GM23338 (cell line): ENCODE data around the gene PRG2. TPM values are rescaled to one million over a fixed set of nuclear protein-coding genes. Genes with fewer than 3 reads are reported as not detected.
A peak's percentile ranks its signal among the peaks of the same experiment; 100 is the strongest.

Experiments used
- ATAC-seq: fragments of 200-7000 bp; cut with Tn5 transposase; 3 replicates; pipeline ENCODE4 v1.9.1; 2020
- DNase-seq: peaks from one replicate; pipeline ENCODE4 v3.0.0-alpha.2; 2015; ENCODE audit warnings: low spot score
- H2AFZ ChIP-seq: fragments of 200-600 bp; sonication (generic); 2 replicates; pipeline ENCODE4 v1.8.0; 2016; ENCODE audit warnings: antibody characterized with exemption, mild to moderate bottlenecking, moderate library complexity
- H3F3A ChIP-seq: fragments of 200-600 bp; sonication (generic); replicated peaks from 2 replicates; pipeline ENCODE4 v1.8.0; 2017; ENCODE audit warnings: antibody characterized with exemption, mixed run types, low read depth
- H3K27ac ChIP-seq: fragments of 200-600 bp; sonication (generic); 2 replicates; pipeline ENCODE4 v1.6.1; 2016; ENCODE audit warnings: low read depth
- H3K27me3 ChIP-seq: fragments of 200-600 bp; sonication (generic); 2 replicates; pipeline ENCODE4 v1.8.0; 2016; ENCODE audit warnings: mild to moderate bottlenecking, mixed run types, moderate library complexity; ENCODE audit not compliant: insufficient read depth
- H3K36me3 ChIP-seq: fragments of 200-600 bp; sonication (generic); 2 replicates; pipeline ENCODE4 v1.8.0; 2016; ENCODE audit warnings: mild to moderate bottlenecking; ENCODE audit not compliant: insufficient read depth
- H3K4me1 ChIP-seq: fragments of 200-600 bp; sonication (generic); 2 replicates; pipeline ENCODE4 v1.8.0; 2016; ENCODE audit warnings: mild to moderate bottlenecking, moderate library complexity; ENCODE audit not compliant: insufficient read depth
- H3K4me2 ChIP-seq: fragments of 200-600 bp; sonication (generic); 2 replicates; pipeline ENCODE4 v1.7.1; 2017; ENCODE audit warnings: mixed run types
- H3K4me3 ChIP-seq: fragments of 200-600 bp; sonication (generic); 2 replicates; pipeline ENCODE4 v1.6.1; 2016; ENCODE audit warnings: mixed run types
- H3K79me2 ChIP-seq: fragments of 200-600 bp; sonication (generic); replicated peaks from 2 replicates; pipeline ENCODE4 v1.8.0; 2017; ENCODE audit warnings: mild to moderate bottlenecking; ENCODE audit not compliant: insufficient read depth
- H3K9me2 ChIP-seq: fragments of 200-600 bp; sonication (generic); 2 replicates; pipeline ENCODE4 v1.8.0; 2017; ENCODE audit not compliant: insufficient read depth
- H4K20me1 ChIP-seq: fragments of 200-600 bp; sonication (generic); replicated peaks from 2 replicates; pipeline ENCODE4 v1.8.0; 2017; ENCODE audit warnings: mild to moderate bottlenecking; ENCODE audit not compliant: insufficient read depth
- H3K27ac Mint-ChIP-seq: 2 replicates; pipeline ENCODE4 v1.8.0; 2020; ENCODE audit warnings: inconsistent platforms, mild to moderate bottlenecking, moderate library complexity, mixed read lengths
- H3K27me3 Mint-ChIP-seq: 3 replicates; pipeline ENCODE4 v1.8.0; 2022; ENCODE audit warnings: low read depth, mild to moderate bottlenecking, moderate library complexity, mixed read lengths, inconsistent platforms; ENCODE audit not compliant: insufficient read depth, poor library complexity
- H3K36me3 Mint-ChIP-seq: 3 replicates; pipeline ENCODE4 v1.8.0; 2021; ENCODE audit warnings: low read depth, mild to moderate bottlenecking, inconsistent platforms, moderate library complexity, mixed read lengths
- H3K4me1 Mint-ChIP-seq: 3 replicates; pipeline ENCODE4 v1.8.0; 2020; ENCODE audit warnings: mild to moderate bottlenecking, inconsistent platforms, mixed read lengths
- H3K4me3 Mint-ChIP-seq: 3 replicates; pipeline ENCODE4 v1.8.0; 2021; ENCODE audit warnings: moderate library complexity, mild to moderate bottlenecking, inconsistent platforms, mixed read lengths
- H3K9me3 Mint-ChIP-seq: 3 replicates; pipeline ENCODE4 v1.8.0; 2020; ENCODE audit warnings: moderate library complexity, mild to moderate bottlenecking, inconsistent platforms, mixed read lengths
- CREB1 ChIP-seq: fragments of 250-450 bp; sonication (Bioruptor Pico); IDR thresholded peaks from 2 replicates; pipeline ENCODE4 v1.5.0; 2020; ENCODE audit warnings: low read depth, mild to moderate bottlenecking, moderate library complexity
- EZH2 ChIP-seq: fragments of 200-600 bp; sonication (generic); IDR thresholded peaks from one replicate; pipeline ENCODE4 v1.8.0; 2017; ENCODE audit warnings: antibody characterized with exemption, mild to moderate bottlenecking, low read depth; ENCODE audit not compliant: unreplicated experiment
- EZH2phosphoT487 ChIP-seq: fragments of 200-600 bp; sonication (generic); IDR thresholded peaks from one replicate; pipeline ENCODE4 v1.8.1; 2018; ENCODE audit warnings: antibody characterized with exemption; ENCODE audit not compliant: unreplicated experiment
- NANOG ChIP-seq: IDR thresholded peaks from 2 replicates; pipeline ENCODE4 v1.6.1; 2016; ENCODE audit warnings: antibody characterized with exemption, borderline replicate concordance
- POLR2AphosphoS5 ChIP-seq: IDR thresholded peaks from 2 replicates; pipeline ENCODE4 v1.6.1; 2016; ENCODE audit warnings: antibody characterized with exemption, low read depth
- STAT1 ChIP-seq: IDR thresholded peaks from one replicate; pipeline ENCODE4 v1.6.1; 2016; ENCODE audit warnings: antibody characterized with exemption; ENCODE audit not compliant: unreplicated experiment
- ZNF114 ChIP-seq: fragments of 250-450 bp; sonication (Bioruptor Pico); IDR thresholded peaks from 2 replicates; pipeline ENCODE4 v1.5.0; 2020; ENCODE audit warnings: mild to moderate bottlenecking, moderate library complexity
- ZNF331 ChIP-seq: fragments of 250-450 bp; sonication (Bioruptor Pico); IDR thresholded peaks from 2 replicates; pipeline ENCODE4 v1.5.0; 2020; ENCODE audit warnings: low read depth, mild to moderate bottlenecking, moderate library complexity
- polyA plus RNA-seq: library from polyadenylated mRNA; unstranded; fragments of >200 nt; fragmentation: Nextera tagmentation; extraction: Ambion mirVana; gene quantifications from 2 replicates; pipeline ENCODE4 v1.2.1, GENCODE V29; 2016
- total RNA-seq: library from RNA; depleted of rRNA; stranded (reverse); fragments of >200 nt; shearing (Covaris generic); gene quantifications from 2 replicates; pipeline ENCODE4 v1.2.3, GENCODE V29; 2014
- TF ChIP-seq, protein P1 (sequence below): IDR thresholded peaks from one replicate; pipeline ENCODE4 v1.6.1; 2018; ENCODE audit warnings: antibody characterized with exemption; ENCODE audit not compliant: unreplicated experiment
- TF ChIP-seq, protein P2 (sequence below), 2 experiments: fragments of 200-600 bp in 1 of 2; sonication (generic) in 1 of 2; conservative IDR thresholded peaks; 2 replicates each; pipeline versions ENCODE4 v1.5.1 to v1.6.1; 2016 to 2017; ENCODE audit warnings: antibody characterized with exemption in 2 of 2, low read depth in 2 of 2, mild to moderate bottlenecking in 2 of 2, moderate library complexity in 1 of 2
- TF ChIP-seq, protein P3 (sequence below): fragments of 250-450 bp; sonication (Bioruptor Pico); IDR thresholded peaks from 2 replicates; pipeline ENCODE4 v1.5.0; 2020; ENCODE audit warnings: mild to moderate bottlenecking, moderate library complexity

The PRG2 gene
- total and polyA plus RNA-seq, 2 experiments from 2014 or later: not detected

DNA sequence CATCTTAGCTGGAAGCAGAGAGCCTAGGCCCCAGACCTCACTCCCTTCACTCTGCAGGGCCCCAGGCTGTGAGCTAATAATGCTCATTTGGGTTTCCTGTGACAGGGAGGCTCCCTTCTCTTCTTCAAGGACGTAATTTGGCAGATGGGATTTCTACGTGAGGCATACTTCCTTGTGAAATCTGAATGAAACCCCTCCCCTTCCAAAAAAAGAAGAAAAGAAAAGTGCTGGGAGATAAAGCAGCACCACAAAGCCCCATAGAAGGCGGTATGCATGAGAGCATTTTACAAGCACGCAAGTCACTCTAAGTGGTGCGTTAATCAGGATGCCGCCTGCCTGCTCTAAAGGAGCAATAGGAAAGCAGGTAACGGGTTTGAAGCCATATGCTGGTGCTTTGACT is 46.6 kb downstream of the PRG2 start:
- H4K20me1 ChIP-seq: no peaks in the 10 kb centered on the region
- H3K27me3 ChIP-seq: peaks cover 8% of the 10 kb centered on the region; the same call in 1 of the 2 replicates
- no peaks in the 10 kb centered on the region for H3K9me3 Mint-ChIP-seq
- peak overlapping the region; percentile 27; the same call in 1 of the 2 replicates for H3K4me2 ChIP-seq
- ATAC-seq (no peak), DNase-seq (no peak)
- H3K4me3 Mint-ChIP-seq: no peak overlapping the region
- H3K27ac Mint-ChIP-seq: no peak overlapping the region
- peak overlapping the region; percentile 72 for H2AFZ ChIP-seq
- no peaks in the 10 kb centered on the region for H3K36me3 ChIP-seq
- peaks cover 43% of the 10 kb centered on the region for H3K4me1 ChIP-seq
- H3K4me1 Mint-ChIP-seq: peaks cover 51% of the 10 kb centered on the region
- H3K9me2 ChIP-seq: no peaks in the 10 kb centered on the region
- H3K27me3 Mint-ChIP-seq: peaks cover 22% of the 10 kb centered on the region
- 0 out of 2 replicates have a peak, but pooled peaks cover 3% of the 10 kb centered on the region for H3F3A ChIP-seq
- no peak overlapping the region for H3K27ac ChIP-seq
- no peak overlapping the region for H3K4me3 ChIP-seq
- no peak for TF ChIP-seq ZNF114 (CRISPR knock-in tag)
- TF ChIP-seq, protein P1, sequence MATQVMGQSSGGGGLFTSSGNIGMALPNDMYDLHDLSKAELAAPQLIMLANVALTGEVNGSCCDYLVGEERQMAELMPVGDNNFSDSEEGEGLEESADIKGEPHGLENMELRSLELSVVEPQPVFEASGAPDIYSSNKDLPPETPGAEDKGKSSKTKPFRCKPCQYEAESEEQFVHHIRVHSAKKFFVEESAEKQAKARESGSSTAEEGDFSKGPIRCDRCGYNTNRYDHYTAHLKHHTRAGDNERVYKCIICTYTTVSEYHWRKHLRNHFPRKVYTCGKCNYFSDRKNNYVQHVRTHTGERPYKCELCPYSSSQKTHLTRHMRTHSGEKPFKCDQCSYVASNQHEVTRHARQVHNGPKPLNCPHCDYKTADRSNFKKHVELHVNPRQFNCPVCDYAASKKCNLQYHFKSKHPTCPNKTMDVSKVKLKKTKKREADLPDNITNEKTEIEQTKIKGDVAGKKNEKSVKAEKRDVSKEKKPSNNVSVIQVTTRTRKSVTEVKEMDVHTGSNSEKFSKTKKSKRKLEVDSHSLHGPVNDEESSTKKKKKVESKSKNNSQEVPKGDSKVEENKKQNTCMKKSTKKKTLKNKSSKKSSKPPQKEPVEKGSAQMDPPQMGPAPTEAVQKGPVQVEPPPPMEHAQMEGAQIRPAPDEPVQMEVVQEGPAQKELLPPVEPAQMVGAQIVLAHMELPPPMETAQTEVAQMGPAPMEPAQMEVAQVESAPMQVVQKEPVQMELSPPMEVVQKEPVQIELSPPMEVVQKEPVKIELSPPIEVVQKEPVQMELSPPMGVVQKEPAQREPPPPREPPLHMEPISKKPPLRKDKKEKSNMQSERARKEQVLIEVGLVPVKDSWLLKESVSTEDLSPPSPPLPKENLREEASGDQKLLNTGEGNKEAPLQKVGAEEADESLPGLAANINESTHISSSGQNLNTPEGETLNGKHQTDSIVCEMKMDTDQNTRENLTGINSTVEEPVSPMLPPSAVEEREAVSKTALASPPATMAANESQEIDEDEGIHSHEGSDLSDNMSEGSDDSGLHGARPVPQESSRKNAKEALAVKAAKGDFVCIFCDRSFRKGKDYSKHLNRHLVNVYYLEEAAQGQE: no peak
- TF ChIP-seq POLR2AphosphoS5: no peak
- no peak for TF ChIP-seq CREB1
- TF ChIP-seq NANOG: no peak
- TF ChIP-seq ZNF331 (CRISPR knock-in tag): no peak
- TF ChIP-seq, protein P2, sequence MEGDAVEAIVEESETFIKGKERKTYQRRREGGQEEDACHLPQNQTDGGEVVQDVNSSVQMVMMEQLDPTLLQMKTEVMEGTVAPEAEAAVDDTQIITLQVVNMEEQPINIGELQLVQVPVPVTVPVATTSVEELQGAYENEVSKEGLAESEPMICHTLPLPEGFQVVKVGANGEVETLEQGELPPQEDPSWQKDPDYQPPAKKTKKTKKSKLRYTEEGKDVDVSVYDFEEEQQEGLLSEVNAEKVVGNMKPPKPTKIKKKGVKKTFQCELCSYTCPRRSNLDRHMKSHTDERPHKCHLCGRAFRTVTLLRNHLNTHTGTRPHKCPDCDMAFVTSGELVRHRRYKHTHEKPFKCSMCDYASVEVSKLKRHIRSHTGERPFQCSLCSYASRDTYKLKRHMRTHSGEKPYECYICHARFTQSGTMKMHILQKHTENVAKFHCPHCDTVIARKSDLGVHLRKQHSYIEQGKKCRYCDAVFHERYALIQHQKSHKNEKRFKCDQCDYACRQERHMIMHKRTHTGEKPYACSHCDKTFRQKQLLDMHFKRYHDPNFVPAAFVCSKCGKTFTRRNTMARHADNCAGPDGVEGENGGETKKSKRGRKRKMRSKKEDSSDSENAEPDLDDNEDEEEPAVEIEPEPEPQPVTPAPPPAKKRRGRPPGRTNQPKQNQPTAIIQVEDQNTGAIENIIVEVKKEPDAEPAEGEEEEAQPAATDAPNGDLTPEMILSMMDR (conservative IDR thresholded peaks at IDR 0.05; ENCODE audit: low read depth in 2 of 2): no peak
- no peak for TF ChIP-seq EZH2
- TF ChIP-seq STAT1: no peak
- no peak for TF ChIP-seq EZH2phosphoT487
- H3K36me3 Mint-ChIP-seq: no peaks in the 10 kb centered on the region; the same call in 2 of the 3 replicates
- no peaks in the 10 kb centered on the region for H3K79me2 ChIP-seq

DNA sequence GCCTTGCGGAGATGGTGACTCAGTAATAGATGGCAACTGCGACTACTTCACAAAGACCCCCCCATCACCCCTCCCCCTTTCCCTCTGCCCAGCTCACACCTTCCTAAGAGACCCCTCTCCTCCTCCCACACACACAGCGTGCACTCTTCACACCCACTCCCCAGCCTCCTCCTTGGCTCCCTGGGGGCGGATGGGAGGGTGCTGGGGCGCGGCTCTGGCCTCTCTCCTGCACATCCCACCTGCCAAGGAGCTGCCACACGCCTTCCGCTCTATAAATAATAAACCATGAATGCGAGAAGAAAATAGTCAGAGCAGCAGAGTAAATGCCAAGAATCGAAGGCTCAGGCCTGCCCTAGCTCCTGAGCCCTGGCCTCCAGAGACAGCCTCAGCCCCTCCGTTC is 47.7 kb downstream of the PRG2 start:
- H3K4me2 ChIP-seq: no peak overlapping the region
- peaks cover 48% of the 10 kb centered on the region for H3K4me1 ChIP-seq
- H4K20me1 ChIP-seq: no peaks in the 10 kb centered on the region
- no peaks in the 10 kb centered on the region for H3K79me2 ChIP-seq
- peaks cover 8% of the 10 kb centered on the region; the same call in 1 of the 2 replicates for H3K27me3 ChIP-seq
- H3K4me3 ChIP-seq: no peak overlapping the region
- ATAC-seq: no peak
- H3F3A ChIP-seq: 0 out of 2 replicates have a peak, but pooled peaks cover 3% of the 10 kb centered on the region
- Mint-ChIP-seq H3K4me1 (peaks cover 59% of the 10 kb centered on the region), H3K9me3 (no peaks in the 10 kb centered on the region), H3K4me3 (0 out of 3 replicates have a peak overlapping the region, but pooled peaks have one; percentile 8), H3K27ac (no peak overlapping the region), H3K36me3 (no peaks in the 10 kb centered on the region; the same call in 2 of the 3 replicates), H3K27me3 (peaks cover 17% of the 10 kb centered on the region)
- H3K36me3 ChIP-seq: no peaks in the 10 kb centered on the region
- peak overlapping the region; percentile 72 for H2AFZ ChIP-seq
- H3K27ac ChIP-seq: no peak overlapping the region
- DNase-seq: no peak
- H3K9me2 ChIP-seq: no peaks in the 10 kb centered on the region
- no peak for TF ChIP-seq POLR2AphosphoS5
- TF ChIP-seq, protein P3, sequence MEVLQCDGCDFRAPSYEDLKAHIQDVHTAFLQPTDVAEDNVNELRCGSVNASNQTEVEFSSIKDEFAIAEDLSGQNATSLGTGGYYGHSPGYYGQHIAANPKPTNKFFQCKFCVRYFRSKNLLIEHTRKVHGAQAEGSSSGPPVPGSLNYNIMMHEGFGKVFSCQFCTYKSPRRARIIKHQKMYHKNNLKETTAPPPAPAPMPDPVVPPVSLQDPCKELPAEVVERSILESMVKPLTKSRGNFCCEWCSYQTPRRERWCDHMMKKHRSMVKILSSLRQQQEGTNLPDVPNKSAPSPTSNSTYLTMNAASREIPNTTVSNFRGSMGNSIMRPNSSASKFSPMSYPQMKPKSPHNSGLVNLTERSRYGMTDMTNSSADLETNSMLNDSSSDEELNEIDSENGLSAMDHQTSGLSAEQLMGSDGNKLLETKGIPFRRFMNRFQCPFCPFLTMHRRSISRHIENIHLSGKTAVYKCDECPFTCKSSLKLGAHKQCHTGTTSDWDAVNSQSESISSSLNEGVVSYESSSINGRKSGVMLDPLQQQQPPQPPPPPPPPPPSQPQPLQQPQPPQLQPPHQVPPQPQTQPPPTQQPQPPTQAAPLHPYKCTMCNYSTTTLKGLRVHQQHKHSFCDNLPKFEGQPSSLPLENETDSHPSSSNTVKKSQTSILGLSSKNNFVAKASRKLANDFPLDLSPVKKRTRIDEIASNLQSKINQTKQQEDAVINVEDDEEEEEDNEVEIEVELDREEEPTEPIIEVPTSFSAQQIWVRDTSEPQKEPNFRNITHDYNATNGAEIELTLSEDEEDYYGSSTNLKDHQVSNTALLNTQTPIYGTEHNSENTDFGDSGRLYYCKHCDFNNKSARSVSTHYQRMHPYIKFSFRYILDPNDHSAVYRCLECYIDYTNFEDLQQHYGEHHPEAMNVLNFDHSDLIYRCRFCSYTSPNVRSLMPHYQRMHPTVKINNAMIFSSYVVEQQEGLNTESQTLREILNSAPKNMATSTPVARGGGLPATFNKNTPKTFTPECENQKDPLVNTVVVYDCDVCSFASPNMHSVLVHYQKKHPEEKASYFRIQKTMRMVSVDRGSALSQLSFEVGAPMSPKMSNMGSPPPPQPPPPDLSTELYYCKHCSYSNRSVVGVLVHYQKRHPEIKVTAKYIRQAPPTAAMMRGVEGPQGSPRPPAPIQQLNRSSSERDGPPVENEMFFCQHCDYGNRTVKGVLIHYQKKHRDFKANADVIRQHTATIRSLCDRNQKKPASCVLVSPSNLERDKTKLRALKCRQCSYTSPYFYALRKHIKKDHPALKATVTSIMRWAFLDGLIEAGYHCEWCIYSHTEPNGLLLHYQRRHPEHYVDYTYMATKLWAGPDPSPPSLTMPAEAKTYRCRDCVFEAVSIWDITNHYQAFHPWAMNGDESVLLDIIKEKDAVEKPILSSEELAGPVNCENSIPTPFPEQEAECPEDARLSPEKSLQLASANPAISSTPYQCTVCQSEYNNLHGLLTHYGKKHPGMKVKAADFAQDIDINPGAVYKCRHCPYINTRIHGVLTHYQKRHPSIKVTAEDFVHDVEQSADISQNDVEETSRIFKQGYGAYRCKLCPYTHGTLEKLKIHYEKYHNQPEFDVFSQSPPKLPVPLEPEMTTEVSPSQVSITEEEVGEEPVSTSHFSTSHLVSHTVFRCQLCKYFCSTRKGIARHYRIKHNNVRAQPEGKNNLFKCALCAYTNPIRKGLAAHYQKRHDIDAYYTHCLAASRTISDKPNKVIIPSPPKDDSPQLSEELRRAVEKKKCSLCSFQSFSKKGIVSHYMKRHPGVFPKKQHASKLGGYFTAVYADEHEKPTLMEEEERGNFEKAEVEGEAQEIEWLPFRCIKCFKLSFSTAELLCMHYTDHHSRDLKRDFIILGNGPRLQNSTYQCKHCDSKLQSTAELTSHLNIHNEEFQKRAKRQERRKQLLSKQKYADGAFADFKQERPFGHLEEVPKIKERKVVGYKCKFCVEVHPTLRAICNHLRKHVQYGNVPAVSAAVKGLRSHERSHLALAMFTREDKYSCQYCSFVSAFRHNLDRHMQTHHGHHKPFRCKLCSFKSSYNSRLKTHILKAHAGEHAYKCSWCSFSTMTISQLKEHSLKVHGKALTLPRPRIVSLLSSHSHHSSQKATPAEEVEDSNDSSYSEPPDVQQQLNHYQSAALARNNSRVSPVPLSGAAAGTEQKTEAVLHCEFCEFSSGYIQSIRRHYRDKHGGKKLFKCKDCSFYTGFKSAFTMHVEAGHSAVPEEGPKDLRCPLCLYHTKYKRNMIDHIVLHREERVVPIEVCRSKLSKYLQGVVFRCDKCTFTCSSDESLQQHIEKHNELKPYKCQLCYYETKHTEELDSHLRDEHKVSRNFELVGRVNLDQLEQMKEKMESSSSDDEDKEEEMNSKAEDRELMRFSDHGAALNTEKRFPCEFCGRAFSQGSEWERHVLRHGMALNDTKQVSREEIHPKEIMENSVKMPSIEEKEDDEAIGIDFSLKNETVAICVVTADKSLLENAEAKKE: no peak
- no peak for TF ChIP-seq ZNF114 (CRISPR knock-in tag)
- TF ChIP-seq STAT1: no peak
- TF ChIP-seq EZH2: no peak
